Measurements from ENCODE around the gene DIDO1. TPM values are rescaled to one million over a fixed set of nuclear protein-coding genes. Genes with fewer than 3 reads are reported as not detected.

Gene DIDO1
- total RNA-seq, 3 donors from 2014 or later: 59.8 to 83.1 (median 64.9) TPM

- no peaks in the 10 kb centered on the region for H3K9me3 ChIP-seq
- H3K4me3 ChIP-seq: no peak overlapping the region
- H3K4me1 ChIP-seq: no peaks in the 10 kb centered on the region
- H3K27me3 ChIP-seq: no peaks in the 10 kb centered on the region
- no peak for DNase-seq (ENCODE audit: low spot score in 2 of 2)
- H3K27ac ChIP-seq: no peak overlapping the region
- peaks cover 26% of the 10 kb centered on the region for H3K36me3 ChIP-seq
- intact Hi-C loops (cut with DNase I; ENCODE audit: low total_unique reads): no loop called here
- TF ChIP-seq POLR2AphosphoS5 (IDR thresholded peaks at IDR 0.05) (no peak), POLR2A (IDR thresholded peaks at IDR 0.05) (no peak), CTCF (IDR thresholded peaks at IDR 0.05) (no peak)
Observed at GRCh38 chr20:62905536-62906117, 20.7 kb downstream of the DIDO1 start.

- intact Hi-C loops (cut with DNase I; ENCODE audit: low total_unique reads): no loop called here
- H3K4me1 ChIP-seq: peaks cover 0 to 22% of the 10 kb centered on the region in 2 donors
- H3K4me3 ChIP-seq: no peak overlapping the region
- no peaks in the 10 kb centered on the region for H3K9me3 ChIP-seq
- H3K36me3 ChIP-seq: peaks cover 19% of the 10 kb centered on the region
- no peak for DNase-seq (ENCODE audit: low spot score in 2 of 2)
- peak overlapping the region in 1 of 2 donors; percentile 7 for H3K27ac ChIP-seq
- no peak for TF ChIP-seq CTCF (IDR thresholded peaks at IDR 0.05)
- no peak for TF ChIP-seq POLR2AphosphoS5 (IDR thresholded peaks at IDR 0.05)
- no peaks in the 10 kb centered on the region for H3K27me3 ChIP-seq
Observed at GRCh38 chr20:62902926-62903615, 23.2 kb downstream of the DIDO1 start.

GRCh38 chr20:62901891-62902290 lies 24.4 kb downstream of the DIDO1 start:
- no peak for TF ChIP-seq CTCF (IDR thresholded peaks at IDR 0.05)
- TF ChIP-seq POLR2AphosphoS5 (IDR thresholded peaks at IDR 0.05): no peak
- TF ChIP-seq POLR2A (IDR thresholded peaks at IDR 0.05): no peak
- Histone ChIP-seq H3K9me3 (no peaks in the 10 kb centered on the region), H3K4me1 (peaks cover 0 to 28% of the 10 kb centered on the region in 2 donors), H3K36me3 (peaks cover 14% of the 10 kb centered on the region), H3K4me3 (no peak overlapping the region), H3K27ac (no peak overlapping the region), H3K27me3 (no peaks in the 10 kb centered on the region)
- DNase-seq (ENCODE audit: low spot score in 2 of 2): no peak
- intact Hi-C loops (cut with DNase I; ENCODE audit: low total_unique reads): no loop called here

- Histone ChIP-seq H3K36me3 (peaks cover 7% of the 10 kb centered on the region), H3K27ac (peak overlapping the region; percentile 84 to 85)
Observed at GRCh38 chr20:62900692-62901584, 25.4 kb downstream of the DIDO1 start.

More at GRCh38 chr20:62900692-62901584, 25.4 kb downstream of the DIDO1 start:
- Histone ChIP-seq H3K9me3 (no peaks in the 10 kb centered on the region), H3K4me3 (peak overlapping the region in 1 of 3 donors; percentile 46), H3K4me1 (peaks cover 0 to 28% of the 10 kb centered on the region in 2 donors), H3K27me3 (no peaks in the 10 kb centered on the region)
- peak in 2 of 3 donors; percentile 21 for TF ChIP-seq CTCF (IDR thresholded peaks at IDR 0.05)
- TF ChIP-seq POLR2AphosphoS5 (IDR thresholded peaks at IDR 0.05): no peak
- intact Hi-C loops (cut with DNase I; ENCODE audit: low total_unique reads): no loop called here
- peak in 1 of 2 donors; percentile 45 for DNase-seq (ENCODE audit: low spot score in 2 of 2)
